Uterus (tissue), 2 donors: ENCODE data around the gene MLPH.

Source experiments
- POLR2A ChIP-seq, 2 donors: fragments of 450-650 bp; IDR thresholded peaks; one replicate each; pipeline ENCODE4 v1.6.1; 2016; ENCODE audit warnings: antibody characterized with exemption in 2 of 2, mild to moderate bottlenecking in 1 of 2, moderate library complexity in 1 of 2
- TF ChIP-seq, protein P1 (sequence below), 4 experiments: fragments of 200-600 bp in 2 of 4; fragments of 450-650 bp in 2 of 4; sonication (generic) in 2 of 4; IDR thresholded peaks; one replicate each; pipeline ENCODE4 v1.5.1; 2016 to 2019; ENCODE audit warnings: antibody characterized with exemption in 4 of 4, mild to moderate bottlenecking in 2 of 4, moderate library complexity in 1 of 4

DNA sequence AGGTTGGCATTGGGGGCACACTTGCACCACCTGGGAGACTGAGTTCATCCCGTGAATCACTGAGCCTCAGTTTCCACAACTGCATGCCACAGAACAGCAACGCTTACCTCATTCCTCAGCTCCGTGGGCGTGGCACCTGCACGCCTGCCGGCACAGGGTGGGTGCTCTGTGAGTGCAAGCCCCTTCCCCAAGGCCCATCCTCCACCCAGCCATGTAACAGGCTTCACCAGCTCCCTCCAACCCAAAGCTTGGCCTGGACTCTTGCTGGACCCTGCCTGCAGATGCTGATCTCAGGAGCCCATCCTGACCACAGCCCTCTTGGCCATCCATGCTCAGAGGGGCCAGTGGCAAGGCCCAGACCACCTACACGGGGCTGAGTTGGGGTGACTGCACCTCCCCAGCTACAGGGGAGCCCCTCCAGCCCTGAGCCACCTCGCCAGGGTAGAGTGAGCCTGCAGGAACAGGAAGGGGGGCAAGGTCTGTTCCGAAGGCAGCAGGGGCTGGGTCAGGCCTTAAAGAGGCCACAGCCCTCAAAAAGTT is 81.1 kb downstream of the MLPH start:
- TF ChIP-seq POLR2A (IDR thresholded peaks at IDR 0.05) = no peak
- TF ChIP-seq, protein P1, sequence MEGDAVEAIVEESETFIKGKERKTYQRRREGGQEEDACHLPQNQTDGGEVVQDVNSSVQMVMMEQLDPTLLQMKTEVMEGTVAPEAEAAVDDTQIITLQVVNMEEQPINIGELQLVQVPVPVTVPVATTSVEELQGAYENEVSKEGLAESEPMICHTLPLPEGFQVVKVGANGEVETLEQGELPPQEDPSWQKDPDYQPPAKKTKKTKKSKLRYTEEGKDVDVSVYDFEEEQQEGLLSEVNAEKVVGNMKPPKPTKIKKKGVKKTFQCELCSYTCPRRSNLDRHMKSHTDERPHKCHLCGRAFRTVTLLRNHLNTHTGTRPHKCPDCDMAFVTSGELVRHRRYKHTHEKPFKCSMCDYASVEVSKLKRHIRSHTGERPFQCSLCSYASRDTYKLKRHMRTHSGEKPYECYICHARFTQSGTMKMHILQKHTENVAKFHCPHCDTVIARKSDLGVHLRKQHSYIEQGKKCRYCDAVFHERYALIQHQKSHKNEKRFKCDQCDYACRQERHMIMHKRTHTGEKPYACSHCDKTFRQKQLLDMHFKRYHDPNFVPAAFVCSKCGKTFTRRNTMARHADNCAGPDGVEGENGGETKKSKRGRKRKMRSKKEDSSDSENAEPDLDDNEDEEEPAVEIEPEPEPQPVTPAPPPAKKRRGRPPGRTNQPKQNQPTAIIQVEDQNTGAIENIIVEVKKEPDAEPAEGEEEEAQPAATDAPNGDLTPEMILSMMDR (IDR thresholded peaks at IDR 0.05) = no peak
